HG03066 (cell line): Measurements from ENCODE around the gene AK9.
"Not testable (repeated sequence)": the region's sequence is repeated elsewhere in the genome, so short reads cannot be mapped to it uniquely, and the experiment has no call there.

Experiments used
- ATAC-seq: cut with Tn5 transposase; IDR thresholded peaks from one replicate; pipeline ENCODE4 v1.9.1; 2021; ENCODE audit warnings: low read depth; ENCODE audit not compliant: unreplicated experiment

The AK9 gene

GRCh38 chr6:109701221-109701620, 10.2 kb upstream of the AK9 start:
- no peak for ATAC-seq

GRCh38 chr6:109696355-109696754, 5.4 kb upstream of the AK9 start:
- ATAC-seq: no peak

- no peak for ATAC-seq
Measured at GRCh38 chr6:109695468-109695867, 4.5 kb upstream of the AK9 start.

GRCh38 chr6:109693111-109693510, 2.1 kb upstream of the AK9 start:
- peak; percentile 30 for ATAC-seq

- peak; percentile 40 for ATAC-seq
Measured at GRCh38 chr6:109690373-109690736, 647 bp downstream of the AK9 start.

GRCh38 chr6:109687271-109687761, 3.7 kb downstream of the AK9 start:
- ATAC-seq: no peak

GRCh38 chr6:109686566-109687265, 4.3 kb downstream of the AK9 start:
- no peak for ATAC-seq

GRCh38 chr6:109678661-109679505, 12.1 kb downstream of the AK9 start:
- not testable (repeated sequence) for ATAC-seq

GRCh38 chr6:109678240-109678639, 12.8 kb downstream of the AK9 start:
- ATAC-seq: no peak

GRCh38 chr6:109676724-109677123, 14.3 kb downstream of the AK9 start:
- no peak for ATAC-seq

GRCh38 chr6:109672839-109673238, 18.2 kb downstream of the AK9 start:
- no peak for ATAC-seq

- ATAC-seq: no peak
Measured at GRCh38 chr6:109672175-109672574, 18.8 kb downstream of the AK9 start.

- ATAC-seq: no peak
Measured at GRCh38 chr6:109671733-109672132, 19.3 kb downstream of the AK9 start.

GRCh38 chr6:109669811-109670210, 21.2 kb downstream of the AK9 start:
- ATAC-seq: no peak

GRCh38 chr6:109662192-109662591, 28.8 kb downstream of the AK9 start:
- no peak for ATAC-seq

- no peak for ATAC-seq
Measured at GRCh38 chr6:109660526-109661320, 30.3 kb downstream of the AK9 start.

- no peak for ATAC-seq
Measured at GRCh38 chr6:109655761-109656262, 35.2 kb downstream of the AK9 start.

GRCh38 chr6:109653264-109653663, 37.7 kb downstream of the AK9 start:
- no peak for ATAC-seq

- no peak for ATAC-seq
Measured at GRCh38 chr6:109644131-109644530, 46.9 kb downstream of the AK9 start.

- ATAC-seq: no peak
Measured at GRCh38 chr6:109632405-109632804, 58.6 kb downstream of the AK9 start.

GRCh38 chr6:109631403-109631802, 59.6 kb downstream of the AK9 start:
- ATAC-seq: no peak
